H9 (cell line): ENCODE measurements around the gene STOX2. TPM values are rescaled to one million over a fixed set of nuclear protein-coding genes. Genes with fewer than 3 reads are reported as not detected.

Experiments used
- DNase-seq: peaks from one replicate; pipeline ENCODE4 v3.0.0-alpha.2; 2017
- H2AFZ ChIP-seq: one replicate; pipeline ENCODE4 v1.6.1; 2013; ENCODE audit warnings: mild to moderate bottlenecking, low read length, control low read depth, moderate library complexity
- H2AK5ac ChIP-seq: 2 replicates; pipeline ENCODE4 v1.6.1; 2013; ENCODE audit warnings: low read length, control low read depth, mixed read lengths; ENCODE audit not compliant: insufficient read length
- H2BK120ac ChIP-seq: one replicate; pipeline ENCODE4 v1.6.1; 2013; ENCODE audit warnings: low read depth, mild to moderate bottlenecking, low read length, control low read depth, inconsistent platforms; ENCODE audit not compliant: poor library complexity, severe bottlenecking
- H2BK12ac ChIP-seq: 2 replicates; pipeline ENCODE4 v1.6.1; 2013; ENCODE audit warnings: low read length, control low read depth, mixed read lengths, low read depth; ENCODE audit not compliant: insufficient read length
- H2BK15ac ChIP-seq: 2 replicates; pipeline ENCODE4 v1.6.1; 2013; ENCODE audit warnings: low read depth, low read length, control low read depth
- H2BK20ac ChIP-seq: one replicate; pipeline ENCODE4 v1.6.1; 2013; ENCODE audit warnings: low read depth, mild to moderate bottlenecking, low read length, control low read depth, inconsistent platforms; ENCODE audit not compliant: poor library complexity, severe bottlenecking
- H2BK5ac ChIP-seq: 2 replicates; pipeline ENCODE4 v1.6.1; 2013; ENCODE audit warnings: low read length, control low read depth, mixed read lengths; ENCODE audit not compliant: insufficient read length
- H3K14ac ChIP-seq: 2 replicates; pipeline ENCODE4 v1.6.1; 2013; ENCODE audit warnings: low read length, control low read depth; ENCODE audit not compliant: insufficient read depth
- H3K18ac ChIP-seq: 2 replicates; pipeline ENCODE4 v1.6.1; 2013; ENCODE audit warnings: low read depth, mild to moderate bottlenecking, mixed read lengths, low read length, control low read depth; ENCODE audit not compliant: insufficient read length
- H3K23ac ChIP-seq: 2 replicates; pipeline ENCODE4 v1.6.1; 2013; ENCODE audit warnings: low read length, control low read depth, mixed read lengths, low read depth; ENCODE audit not compliant: insufficient read length
- H3K23me2 ChIP-seq: 2 replicates; pipeline ENCODE4 v1.6.1; 2013; ENCODE audit warnings: low read depth, mild to moderate bottlenecking, mixed read lengths, low read length, control low read depth; ENCODE audit not compliant: insufficient read length, poor library complexity, severe bottlenecking
- H3K27ac ChIP-seq: 2 replicates; pipeline ENCODE4 v1.5.1; 2013; ENCODE audit warnings: low read length, control low read depth, mixed read lengths, low read depth; ENCODE audit not compliant: insufficient read length
- H3K27me3 ChIP-seq: 2 replicates; pipeline ENCODE4 v1.6.1; 2013; ENCODE audit warnings: low read length, control low read depth, inconsistent platforms; ENCODE audit not compliant: insufficient read depth
- H3K4ac ChIP-seq: 2 replicates; pipeline ENCODE4 v1.6.1; 2013; ENCODE audit warnings: low read depth, mild to moderate bottlenecking, control low read depth, inconsistent platforms, low read length, moderate library complexity
- H3K4me1 ChIP-seq: 2 replicates; pipeline ENCODE4 v1.6.1; 2013; ENCODE audit warnings: low read length, control low read depth, inconsistent platforms; ENCODE audit not compliant: insufficient read depth
- H3K4me2 ChIP-seq: 2 replicates; pipeline ENCODE4 v1.6.1; 2013; ENCODE audit warnings: low read length, control low read depth, mixed read lengths; ENCODE audit not compliant: insufficient read length, insufficient read depth
- H3K56ac ChIP-seq: 2 replicates; pipeline ENCODE4 v1.6.1; 2013; ENCODE audit warnings: low read depth, mild to moderate bottlenecking, mixed read lengths, low read length, control low read depth; ENCODE audit not compliant: insufficient read length
- H3K79me1 ChIP-seq: 2 replicates; pipeline ENCODE4 v1.6.1; 2013; ENCODE audit warnings: low read depth, mild to moderate bottlenecking, moderate library complexity, low read length, control low read depth, inconsistent platforms; ENCODE audit not compliant: insufficient read depth, poor library complexity, severe bottlenecking
- H3K79me2 ChIP-seq: 2 replicates; pipeline ENCODE4 v1.6.1; 2013; ENCODE audit warnings: low read length, control low read depth, inconsistent platforms; ENCODE audit not compliant: insufficient read depth
- H3K9ac ChIP-seq: 2 replicates; pipeline ENCODE4 v1.6.1; 2013; ENCODE audit warnings: low read length, control low read depth, mixed read lengths; ENCODE audit not compliant: insufficient read length; ENCODE audit errors: extremely low read depth
- H3K9me3 ChIP-seq: one replicate; pipeline ENCODE4 v1.6.1; 2013; ENCODE audit warnings: low read depth, low read length, inconsistent platforms; ENCODE audit not compliant: control insufficient read depth
- H3T11ph ChIP-seq: one replicate; pipeline ENCODE4 v1.6.1; 2013; ENCODE audit warnings: mild to moderate bottlenecking, low read length, control low read depth, inconsistent platforms
- H4K20me1 ChIP-seq: one replicate; pipeline ENCODE4 v1.6.1; 2013; ENCODE audit not compliant: control insufficient read depth, insufficient read length, insufficient read depth
- H4K5ac ChIP-seq: 2 replicates; pipeline ENCODE4 v1.6.1; 2013; ENCODE audit warnings: low read depth, mild to moderate bottlenecking, mixed read lengths, low read length, control low read depth; ENCODE audit not compliant: insufficient read length
- H4K8ac ChIP-seq: replicated peaks from 2 replicates; pipeline ENCODE4 v1.6.1; 2013; ENCODE audit warnings: low read length, control low read depth, mixed read lengths, low read depth; ENCODE audit not compliant: insufficient read length
- H4K91ac ChIP-seq: 2 replicates; pipeline ENCODE4 v1.6.1; 2013; ENCODE audit warnings: low read depth, mild to moderate bottlenecking, moderate library complexity, mixed read lengths, low read length, control low read depth; ENCODE audit not compliant: insufficient read length
- H3K27ac Mint-ChIP-seq, 3 experiments: 2 replicates in 2 of 3; 3 replicates in 1 of 3; pipeline ENCODE4 v1.8.0; 2020 to 2021; ENCODE audit warnings: mixed read lengths in 3 of 3, mild to moderate bottlenecking in 1 of 3, moderate library complexity in 1 of 3
- H3K27me3 Mint-ChIP-seq: 2 replicates; pipeline ENCODE4 v1.8.0; 2021; ENCODE audit warnings: low read depth, mild to moderate bottlenecking, moderate library complexity, mixed read lengths
- H3K36me3 Mint-ChIP-seq, 3 experiments: 2 replicates in 2 of 3; 3 replicates in 1 of 3; pipeline ENCODE4 v1.8.0; 2020 to 2021; ENCODE audit warnings: low read depth in 3 of 3, mixed read lengths in 3 of 3; ENCODE audit not compliant: insufficient read depth in 1 of 3
- H3K4me1 Mint-ChIP-seq, 2 experiments: 2 replicates each; pipeline ENCODE4 v1.8.0; 2020; ENCODE audit warnings: mixed read lengths in 2 of 2
- H3K4me3 Mint-ChIP-seq, 2 experiments: 2 replicates in 1 of 2; 3 replicates in 1 of 2; pipeline ENCODE4 v1.8.0; 2020 to 2021; ENCODE audit warnings: mild to moderate bottlenecking in 2 of 2, mixed read lengths in 2 of 2, moderate library complexity in 1 of 2
- H3K9me3 Mint-ChIP-seq, 2 experiments: 2 replicates in 1 of 2; 3 replicates in 1 of 2; pipeline ENCODE4 v1.8.0; 2020; ENCODE audit warnings: mild to moderate bottlenecking in 2 of 2, mixed read lengths in 2 of 2, moderate library complexity in 1 of 2
- CTCF ChIP-seq: fragments of 200-600 bp; sonication (generic); conservative IDR thresholded peaks from 3 replicates; pipeline ENCODE4 v1.8.0; 2021; ENCODE audit warnings: antibody characterized with exemption, mild to moderate bottlenecking
- WGBS: extraction: QIAGEN DNeasy Blood & Tissue Kit; methylation state at CpG from one replicate; pipeline ENCODE4 v1.1.7; 2013; ENCODE audit warnings: missing lambda C conversion rate, low lambda C conversion rate, mixed read lengths; ENCODE audit not compliant: insufficient read length; ENCODE audit errors: extremely low coverage; 5-methylcytosine and 5-hydroxymethylcytosine counted together
- total RNA-seq: library from RNA; stranded (reverse); gene quantifications from 2 replicates; pipeline ENCODE4 v1.2.1, GENCODE V29; 2021

STOX2 gene
- total RNA-seq, 1 experiment from 2014 or later = 28.2 TPM

- H3K9me3 ChIP-seq = no peaks in the 10 kb centered on the region
- no peak overlapping the region for H2BK5ac ChIP-seq
- H3K18ac ChIP-seq = no peak overlapping the region
- Mint-ChIP-seq H3K4me3 (no peak overlapping the region), H3K27ac (no peak overlapping the region), H3K4me1 (peaks cover 17 to 18% of the 10 kb centered on the region in 2 experiments), H3K27me3 (no peaks in the 10 kb centered on the region), H3K9me3 (no peaks in the 10 kb centered on the region), H3K36me3 (peaks cover 0 to 8% (median 0%) of the 10 kb centered on the region in 3 experiments; a peak in 3 of 7 replicates)
- no peak overlapping the region for H2BK20ac ChIP-seq
- no peak overlapping the region for H2AFZ ChIP-seq
- no peak overlapping the region for H4K8ac ChIP-seq
- H3K4ac ChIP-seq = no peak overlapping the region
- no CpG with 5 or more reads among the region's 20 CpGs for WGBS
- no peak overlapping the region for H3T11ph ChIP-seq
- no peak overlapping the region for H2BK12ac ChIP-seq
- no peak overlapping the region for H3K14ac ChIP-seq
- H3K79me2 ChIP-seq = no peaks in the 10 kb centered on the region
- H2AK5ac ChIP-seq = no peak overlapping the region
- H2BK120ac ChIP-seq = no peak overlapping the region
- no peak overlapping the region for H3K27ac ChIP-seq
- H3K23ac ChIP-seq = no peak overlapping the region
- H4K5ac ChIP-seq = no peak overlapping the region
- H3K79me1 ChIP-seq = no peaks in the 10 kb centered on the region
- H3K23me2 ChIP-seq = no peaks in the 10 kb centered on the region
- no peak overlapping the region for H4K91ac ChIP-seq
- no peak for DNase-seq
- TF ChIP-seq CTCF = no peak
- H3K56ac ChIP-seq = no peak overlapping the region
- no peak overlapping the region for H2BK15ac ChIP-seq
- H3K4me1 ChIP-seq = no peaks in the 10 kb centered on the region; the same call in 1 of the 2 replicates
- no peak overlapping the region for H3K9ac ChIP-seq
- no peaks in the 10 kb centered on the region for H4K20me1 ChIP-seq
- H3K4me2 ChIP-seq = no peak overlapping the region
- no peaks in the 10 kb centered on the region for H3K27me3 ChIP-seq
Measured at GRCh38 chr4:184016759-184017668, 111.9 kb downstream of the STOX2 start.
